K562 (cell line): ENCODE measurements around the gene C13orf46.

Source experiments
- CEBPB ChIP-seq: fragments of 450-650 bp; IDR thresholded peaks from 2 replicates; pipeline ENCODE4 v1.6.1; 2016; ENCODE audit warnings: missing genetic modification characterization, missing compliant biosample characterization
- TF ChIP-seq, protein P1 (sequence below), 3 experiments: IDR thresholded peaks in 2 of 3; conservative IDR thresholded peaks in 1 of 3; 2 replicates each; pipeline ENCODE4 v1.5.1; 2011 to 2012; ENCODE audit warnings: low read length in 3 of 3, mild to moderate bottlenecking in 3 of 3, control low read depth in 2 of 3, improper control_type of control experiment in 1 of 3, inconsistent platforms in 1 of 3, low read depth in 1 of 3, mixed read lengths in 1 of 3, moderate library complexity in 1 of 3; ENCODE audit not compliant: insufficient read depth in 2 of 3

DNA sequence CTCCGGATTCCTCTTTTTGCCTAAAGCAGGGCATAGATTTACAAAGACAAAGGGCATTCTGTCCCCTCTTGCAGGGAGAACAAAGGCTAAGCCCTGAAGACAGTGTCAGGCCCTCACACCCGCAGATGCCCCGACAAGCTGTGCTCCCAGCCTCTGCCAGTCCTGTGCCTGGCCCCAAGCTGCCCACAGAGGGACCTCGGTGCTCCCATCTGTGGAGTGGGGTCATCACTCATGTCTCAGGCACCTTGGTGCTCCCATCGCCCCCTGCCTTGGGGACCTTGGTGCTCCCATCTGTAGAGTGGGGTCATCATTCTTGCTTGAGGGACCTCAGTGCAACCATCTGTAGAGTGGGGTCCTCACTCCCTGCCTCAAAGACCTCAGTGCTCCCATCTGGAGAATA lies 24.3 kb downstream of the C13orf46 start:
- TF ChIP-seq, protein P1, sequence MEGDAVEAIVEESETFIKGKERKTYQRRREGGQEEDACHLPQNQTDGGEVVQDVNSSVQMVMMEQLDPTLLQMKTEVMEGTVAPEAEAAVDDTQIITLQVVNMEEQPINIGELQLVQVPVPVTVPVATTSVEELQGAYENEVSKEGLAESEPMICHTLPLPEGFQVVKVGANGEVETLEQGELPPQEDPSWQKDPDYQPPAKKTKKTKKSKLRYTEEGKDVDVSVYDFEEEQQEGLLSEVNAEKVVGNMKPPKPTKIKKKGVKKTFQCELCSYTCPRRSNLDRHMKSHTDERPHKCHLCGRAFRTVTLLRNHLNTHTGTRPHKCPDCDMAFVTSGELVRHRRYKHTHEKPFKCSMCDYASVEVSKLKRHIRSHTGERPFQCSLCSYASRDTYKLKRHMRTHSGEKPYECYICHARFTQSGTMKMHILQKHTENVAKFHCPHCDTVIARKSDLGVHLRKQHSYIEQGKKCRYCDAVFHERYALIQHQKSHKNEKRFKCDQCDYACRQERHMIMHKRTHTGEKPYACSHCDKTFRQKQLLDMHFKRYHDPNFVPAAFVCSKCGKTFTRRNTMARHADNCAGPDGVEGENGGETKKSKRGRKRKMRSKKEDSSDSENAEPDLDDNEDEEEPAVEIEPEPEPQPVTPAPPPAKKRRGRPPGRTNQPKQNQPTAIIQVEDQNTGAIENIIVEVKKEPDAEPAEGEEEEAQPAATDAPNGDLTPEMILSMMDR (IDR thresholded peaks at IDR 0.05 in 2 of 3, conservative IDR thresholded peaks at IDR 0.05 in 1 of 3; ENCODE audit: insufficient read depth in 2 of 3, low read depth in 1 of 3, low read length in 3 of 3): no peak
- no peak for TF ChIP-seq CEBPB (tag)
